ENCODE results near the gene CEBPG.

DNA sequence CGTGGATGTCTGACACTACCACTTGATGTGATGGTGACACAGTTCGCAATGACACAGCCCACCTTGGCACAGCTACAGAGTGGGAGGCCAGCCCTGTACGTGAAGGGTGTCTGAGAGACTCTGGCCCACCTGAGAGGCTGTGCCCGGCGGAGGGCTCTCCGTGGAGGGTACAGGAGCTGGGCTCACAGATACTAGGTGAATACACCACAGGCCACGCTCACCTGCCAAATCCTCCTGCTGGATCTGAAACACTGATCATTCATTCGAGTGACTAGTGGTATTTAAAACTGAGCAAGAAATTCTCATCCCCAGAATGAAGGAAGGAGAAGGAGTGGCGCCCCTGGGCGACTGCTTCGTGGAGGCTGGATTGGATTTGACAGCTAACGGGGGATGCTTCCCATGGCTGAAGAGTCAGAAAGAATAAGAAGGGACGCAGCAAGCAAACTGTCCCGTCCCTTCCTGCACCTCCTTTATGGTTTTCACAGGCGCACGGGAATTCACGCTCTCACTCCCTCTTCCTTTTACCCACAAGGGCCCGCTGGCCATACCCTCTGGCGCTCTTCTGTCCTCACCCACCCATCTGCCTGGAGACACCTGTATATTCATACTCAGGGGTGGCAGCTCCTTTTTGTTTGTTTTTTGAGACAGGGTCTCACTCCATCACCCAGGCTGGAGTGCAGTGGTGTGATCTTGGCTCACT is 25.0 kb downstream of the CEBPG start:
- TF ChIP-seq, protein P1, sequence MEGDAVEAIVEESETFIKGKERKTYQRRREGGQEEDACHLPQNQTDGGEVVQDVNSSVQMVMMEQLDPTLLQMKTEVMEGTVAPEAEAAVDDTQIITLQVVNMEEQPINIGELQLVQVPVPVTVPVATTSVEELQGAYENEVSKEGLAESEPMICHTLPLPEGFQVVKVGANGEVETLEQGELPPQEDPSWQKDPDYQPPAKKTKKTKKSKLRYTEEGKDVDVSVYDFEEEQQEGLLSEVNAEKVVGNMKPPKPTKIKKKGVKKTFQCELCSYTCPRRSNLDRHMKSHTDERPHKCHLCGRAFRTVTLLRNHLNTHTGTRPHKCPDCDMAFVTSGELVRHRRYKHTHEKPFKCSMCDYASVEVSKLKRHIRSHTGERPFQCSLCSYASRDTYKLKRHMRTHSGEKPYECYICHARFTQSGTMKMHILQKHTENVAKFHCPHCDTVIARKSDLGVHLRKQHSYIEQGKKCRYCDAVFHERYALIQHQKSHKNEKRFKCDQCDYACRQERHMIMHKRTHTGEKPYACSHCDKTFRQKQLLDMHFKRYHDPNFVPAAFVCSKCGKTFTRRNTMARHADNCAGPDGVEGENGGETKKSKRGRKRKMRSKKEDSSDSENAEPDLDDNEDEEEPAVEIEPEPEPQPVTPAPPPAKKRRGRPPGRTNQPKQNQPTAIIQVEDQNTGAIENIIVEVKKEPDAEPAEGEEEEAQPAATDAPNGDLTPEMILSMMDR (IDR thresholded peaks at IDR 0.05 in 2 of 3, conservative IDR thresholded peaks at IDR 0.05 in 1 of 3; ENCODE audit: borderline replicate concordance in 1 of 3, insufficient read depth in 1 of 3, low read depth in 2 of 3, low read length in 2 of 3) = no peak
- TF ChIP-seq ZBTB33 (IDR thresholded peaks at IDR 0.05; ENCODE audit: extremely low read depth, insufficient replicate concordance, low read length) (no peak), POLR2A (IDR thresholded peaks at IDR 0.05; ENCODE audit: borderline replicate concordance, extremely low read depth, insufficient read depth, insufficient read length) (no peak), EZH2 (IDR thresholded peaks at IDR 0.05) (no peak)
